ENCODE data around the gene FAT1. TPM values are rescaled to one million over a fixed set of nuclear protein-coding genes. Genes with fewer than 3 reads are reported as not detected.
A peak's percentile ranks its signal among the peaks of the same experiment; 100 is the strongest.

The FAT1 gene
- total and polyA plus RNA-seq, 12 donors = 20.4 to 131 (median 75.5) TPM

DNA sequence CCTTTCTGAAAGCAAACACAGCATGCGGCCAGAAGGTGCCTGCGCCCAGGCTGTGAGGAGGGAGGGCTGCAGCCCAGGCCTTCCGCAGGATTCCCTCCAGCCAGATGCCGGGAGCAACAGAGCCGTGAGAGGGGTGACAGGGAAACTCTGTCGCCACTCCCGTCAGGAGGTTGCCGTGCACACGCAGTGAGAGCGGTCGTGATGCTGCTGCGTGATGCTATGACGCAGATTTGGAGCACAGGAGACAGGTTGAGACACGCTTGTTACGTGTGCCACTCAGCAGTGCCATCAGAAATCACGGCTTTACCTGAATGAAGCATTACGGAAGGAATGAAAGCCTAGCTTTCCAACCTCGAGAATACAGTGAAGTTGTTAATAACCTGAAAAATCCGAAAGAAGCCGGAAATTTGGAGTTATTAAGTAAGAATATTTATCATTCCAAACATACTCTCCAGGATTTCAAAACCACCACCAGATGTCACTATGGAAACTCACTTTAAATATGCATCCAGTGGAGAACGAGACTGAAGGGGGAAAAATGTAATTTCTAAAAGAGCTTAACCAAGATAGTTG is 54.4 kb downstream of the FAT1 start:
- H3K4me3 ChIP-seq = peak overlapping the region in 1 of 10 donors; percentile 4
- H3K27me3 ChIP-seq = no peaks in the 10 kb centered on the region
- ATAC-seq (peak; percentile 46 to 80 (median 68)), DNase-seq (no peak)
- no peaks in the 10 kb centered on the region for H3K9me3 ChIP-seq
- peak overlapping the region in 2 of 10 donors; percentile 15 to 28 for H3K27ac ChIP-seq
- peaks cover 0 to 8% (median 0%) of the 10 kb centered on the region in 9 donors for H3K36me3 ChIP-seq
- intact Hi-C loops (cut with DNase I) = loop anchor here in 6 of 10 donors (2.0 to 10.0 kb wide), 3 partner anchors 53 to 56 kb away; partner anchors contain the start of gene FAT1 (in 5 of the 6)
- TF ChIP-seq, protein P1, sequence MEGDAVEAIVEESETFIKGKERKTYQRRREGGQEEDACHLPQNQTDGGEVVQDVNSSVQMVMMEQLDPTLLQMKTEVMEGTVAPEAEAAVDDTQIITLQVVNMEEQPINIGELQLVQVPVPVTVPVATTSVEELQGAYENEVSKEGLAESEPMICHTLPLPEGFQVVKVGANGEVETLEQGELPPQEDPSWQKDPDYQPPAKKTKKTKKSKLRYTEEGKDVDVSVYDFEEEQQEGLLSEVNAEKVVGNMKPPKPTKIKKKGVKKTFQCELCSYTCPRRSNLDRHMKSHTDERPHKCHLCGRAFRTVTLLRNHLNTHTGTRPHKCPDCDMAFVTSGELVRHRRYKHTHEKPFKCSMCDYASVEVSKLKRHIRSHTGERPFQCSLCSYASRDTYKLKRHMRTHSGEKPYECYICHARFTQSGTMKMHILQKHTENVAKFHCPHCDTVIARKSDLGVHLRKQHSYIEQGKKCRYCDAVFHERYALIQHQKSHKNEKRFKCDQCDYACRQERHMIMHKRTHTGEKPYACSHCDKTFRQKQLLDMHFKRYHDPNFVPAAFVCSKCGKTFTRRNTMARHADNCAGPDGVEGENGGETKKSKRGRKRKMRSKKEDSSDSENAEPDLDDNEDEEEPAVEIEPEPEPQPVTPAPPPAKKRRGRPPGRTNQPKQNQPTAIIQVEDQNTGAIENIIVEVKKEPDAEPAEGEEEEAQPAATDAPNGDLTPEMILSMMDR (IDR thresholded peaks at IDR 0.05) = peak in 8 of 9 donors; percentile 33 to 69 (median 54)
- 28 to 38% methylated on average over 21 of the region's 21 CpGs for WGBS, 2 donors
- H3K4me1 ChIP-seq = peaks cover 0 to 39% (median 24%) of the 10 kb centered on the region in 9 donors

DNA sequence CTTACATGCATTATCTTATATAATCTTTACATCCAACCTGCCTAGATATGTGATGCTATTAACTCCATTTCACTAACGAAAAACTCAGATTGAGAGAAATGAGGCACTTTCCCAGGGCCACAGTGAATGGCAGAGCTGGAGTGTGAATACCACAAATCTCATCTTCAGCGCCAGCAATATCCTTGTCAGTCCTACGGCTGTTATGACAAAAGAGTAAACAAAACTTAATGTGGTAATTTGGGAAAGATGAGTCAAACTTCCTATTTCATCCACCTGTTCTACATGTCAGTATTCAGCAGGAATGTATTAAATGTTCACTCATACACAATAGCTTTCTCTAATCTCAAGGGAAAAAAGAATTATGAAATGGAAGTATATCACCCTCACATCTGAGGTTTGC is 56.9 kb downstream of the FAT1 start:
- Histone ChIP-seq H3K27me3 (no peaks in the 10 kb centered on the region), H3K4me3 (no peak overlapping the region), H3K4me1 (peaks cover 0 to 27% (median 15%) of the 10 kb centered on the region in 9 donors), H3K36me3 (peaks cover 0 to 24% (median 0%) of the 10 kb centered on the region in 9 donors), H3K27ac (no peak overlapping the region), H3K9me3 (no peaks in the 10 kb centered on the region)
- ATAC-seq (no peak), DNase-seq (no peak)
- intact Hi-C loops (cut with DNase I) = loop anchor here in 5 of 10 donors (5.0 to 10.0 kb wide), 2 partner anchors 56 to 58 kb away; partner anchors contain the start of gene FAT1 (in 5 of the 5)
- WGBS, 2 donors = 55 to 73% methylated on average over 3 of the region's 3 CpGs
- TF ChIP-seq, protein P1 (IDR thresholded peaks at IDR 0.05) = no peak

DNA sequence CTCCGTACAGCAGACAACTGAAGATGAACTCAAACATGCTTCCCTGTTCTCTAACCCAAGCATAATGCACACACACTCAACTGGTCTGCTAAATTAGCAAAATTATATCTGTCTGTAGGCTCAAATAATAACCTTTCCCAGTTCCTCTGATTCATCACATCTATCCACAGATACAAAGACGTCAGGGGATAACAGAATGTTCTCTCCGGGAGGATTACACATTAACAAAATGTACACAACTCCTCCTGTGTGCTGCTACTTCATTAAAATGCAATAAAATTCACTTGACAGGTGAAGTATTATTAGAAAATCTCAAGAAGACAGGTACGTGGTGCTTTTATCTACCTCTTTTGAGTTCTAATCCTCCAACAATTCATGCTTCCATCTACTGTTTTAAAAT is 57.4 kb downstream of the FAT1 start:
- Histone ChIP-seq H3K27me3 (no peaks in the 10 kb centered on the region), H3K9me3 (no peaks in the 10 kb centered on the region), H3K36me3 (peaks cover 0 to 29% (median 0%) of the 10 kb centered on the region in 9 donors), H3K4me3 (no peak overlapping the region), H3K27ac (no peak overlapping the region), H3K4me1 (peaks cover 0 to 24% (median 15%) of the 10 kb centered on the region in 9 donors)
- TF ChIP-seq, protein P1 (IDR thresholded peaks at IDR 0.05) = no peak
- intact Hi-C loops (cut with DNase I) = loop anchor here in 5 of 10 donors (5.0 to 10.0 kb wide), 2 partner anchors 56 to 59 kb away; partner anchors contain the start of gene FAT1 (in 5 of the 5)
- DNase-seq (no peak), ATAC-seq (peak in 2 of 8 donors; percentile 18 to 34)
- WGBS, 2 donors = 63 to 72% methylated on average over 4 of the region's 4 CpGs

DNA sequence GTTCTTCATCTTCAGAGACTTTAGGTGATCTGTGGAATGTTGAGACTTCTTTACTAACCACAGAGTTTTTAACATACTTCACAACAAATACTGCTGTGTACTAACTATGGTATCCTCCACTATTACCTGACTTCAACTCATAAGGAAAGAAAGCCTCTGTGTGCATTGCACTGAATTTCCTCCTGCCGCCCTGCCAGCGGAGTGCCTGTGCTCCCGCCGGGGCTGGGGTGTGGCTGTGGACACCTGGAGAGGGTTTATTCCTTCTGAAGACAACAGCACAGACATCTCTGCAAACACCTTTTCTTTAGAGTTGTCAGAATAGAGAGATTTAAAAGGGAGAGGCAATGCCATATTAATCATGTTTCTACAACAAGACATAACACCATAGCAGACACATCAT is 63.3 kb downstream of the FAT1 start:
- TF ChIP-seq, protein P1 (IDR thresholded peaks at IDR 0.05) = no peak
- Histone ChIP-seq H3K4me1 (no peaks in the 10 kb centered on the region), H3K9me3 (no peaks in the 10 kb centered on the region), H3K36me3 (peaks cover 0 to 41% (median 3%) of the 10 kb centered on the region in 9 donors), H3K4me3 (no peak overlapping the region), H3K27me3 (peaks cover 0 to 5% (median 0%) of the 10 kb centered on the region in 7 donors), H3K27ac (no peak overlapping the region)
- intact Hi-C loops (cut with DNase I) = loop anchor here in 1 of 10 donors (10.0 kb wide), 1 partner anchor 64 kb away; the partner anchor contains the start of gene FAT1
- ATAC-seq (no peak), DNase-seq (no peak)
- WGBS, 2 donors = 91 to 94% methylated on average over 4 of the region's 4 CpGs
